AG09309 (cell line): ENCODE data around the gene TM9SF2.
A peak's percentile ranks its signal among the peaks of the same experiment; 100 is the strongest.

Source experiments
- DNase-seq: peaks from one replicate; pipeline ENCODE4 v3.0.0-alpha.2; 2010; ENCODE audit warnings: low read depth
- H3K4me3 ChIP-seq: 2 replicates; pipeline ENCODE4 v1.5.1; 2011; ENCODE audit warnings: mild to moderate bottlenecking, low read depth, low read length, moderate library complexity; ENCODE audit not compliant: control insufficient read depth
- TF ChIP-seq, protein P1 (sequence below): IDR thresholded peaks from 2 replicates; pipeline ENCODE4 v1.5.1; 2011; ENCODE audit warnings: mild to moderate bottlenecking, low read depth, low read length, inconsistent platforms; ENCODE audit not compliant: insufficient read depth, control insufficient read depth; ENCODE audit errors: missing control alignments

The TM9SF2 gene

GRCh38 chr13:99495466-99496183, 5.6 kb upstream of the TM9SF2 start:
- DNase-seq: no peak
- H3K4me3 ChIP-seq: no peak overlapping the region
- TF ChIP-seq, protein P1, sequence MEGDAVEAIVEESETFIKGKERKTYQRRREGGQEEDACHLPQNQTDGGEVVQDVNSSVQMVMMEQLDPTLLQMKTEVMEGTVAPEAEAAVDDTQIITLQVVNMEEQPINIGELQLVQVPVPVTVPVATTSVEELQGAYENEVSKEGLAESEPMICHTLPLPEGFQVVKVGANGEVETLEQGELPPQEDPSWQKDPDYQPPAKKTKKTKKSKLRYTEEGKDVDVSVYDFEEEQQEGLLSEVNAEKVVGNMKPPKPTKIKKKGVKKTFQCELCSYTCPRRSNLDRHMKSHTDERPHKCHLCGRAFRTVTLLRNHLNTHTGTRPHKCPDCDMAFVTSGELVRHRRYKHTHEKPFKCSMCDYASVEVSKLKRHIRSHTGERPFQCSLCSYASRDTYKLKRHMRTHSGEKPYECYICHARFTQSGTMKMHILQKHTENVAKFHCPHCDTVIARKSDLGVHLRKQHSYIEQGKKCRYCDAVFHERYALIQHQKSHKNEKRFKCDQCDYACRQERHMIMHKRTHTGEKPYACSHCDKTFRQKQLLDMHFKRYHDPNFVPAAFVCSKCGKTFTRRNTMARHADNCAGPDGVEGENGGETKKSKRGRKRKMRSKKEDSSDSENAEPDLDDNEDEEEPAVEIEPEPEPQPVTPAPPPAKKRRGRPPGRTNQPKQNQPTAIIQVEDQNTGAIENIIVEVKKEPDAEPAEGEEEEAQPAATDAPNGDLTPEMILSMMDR: no peak

DNA sequence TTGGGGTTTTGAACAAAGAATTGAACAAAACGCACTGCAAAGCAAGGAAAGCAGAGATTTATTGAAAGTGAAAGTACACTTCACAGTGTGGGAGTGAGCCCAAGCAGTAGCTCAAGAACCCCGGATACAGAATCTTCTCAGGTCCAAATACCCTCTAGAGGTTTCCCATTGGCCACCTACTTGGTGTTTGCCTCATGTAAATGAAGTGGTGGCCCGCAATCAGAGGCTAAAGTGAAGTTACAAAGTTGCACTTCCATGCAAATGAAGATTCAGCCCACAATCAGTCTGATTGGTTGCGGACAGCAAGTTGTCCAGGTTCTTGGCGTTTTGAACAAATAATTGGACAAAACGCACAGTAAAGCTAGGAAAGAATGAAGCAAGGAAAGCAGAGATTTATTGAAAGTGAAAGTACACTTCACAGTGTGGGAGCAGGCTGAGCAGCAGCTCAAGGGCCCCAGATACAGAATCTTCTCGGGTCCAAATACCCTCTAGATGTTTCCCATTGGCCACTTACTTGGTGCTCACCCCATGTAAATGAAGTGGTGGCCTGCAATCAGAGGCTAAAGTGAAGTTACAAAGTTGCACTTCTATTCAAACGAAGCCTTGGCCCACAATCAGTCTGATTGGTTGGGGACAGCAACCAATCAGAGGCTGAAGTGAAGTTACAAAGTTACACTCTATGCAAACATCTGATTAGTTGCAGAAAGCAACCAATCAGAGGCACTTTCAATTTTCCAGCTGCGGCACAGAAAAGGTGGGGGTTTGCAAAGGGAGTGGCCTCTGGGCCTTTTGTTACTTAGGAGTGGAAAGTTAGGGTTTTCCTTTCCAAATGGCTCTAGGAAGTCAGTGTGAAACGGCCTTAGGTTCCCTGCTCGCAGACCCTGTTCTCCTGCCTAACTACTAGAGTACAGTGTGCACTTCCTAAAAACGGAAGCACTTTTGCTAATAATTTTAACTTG, 4.8 kb upstream of the TM9SF2 start:
- peak; percentile 55 for DNase-seq
- TF ChIP-seq, protein P1: no peak
- peak overlapping the region; percentile 16 for H3K4me3 ChIP-seq

GRCh38 chr13:99498171-99499161, 2.8 kb upstream of the TM9SF2 start:
- peak overlapping the region; percentile 58 for H3K4me3 ChIP-seq
- TF ChIP-seq, protein P1: no peak
- peak; percentile 89 for DNase-seq

GRCh38 chr13:99500839-99501183, 461 bp upstream of the TM9SF2 start:
- H3K4me3 ChIP-seq: peak overlapping the region; percentile 85
- TF ChIP-seq, protein P1: no peak
- DNase-seq: no peak

GRCh38 chr13:99501848-99502301, 603 bp downstream of the TM9SF2 start:
- no peak for DNase-seq
- TF ChIP-seq, protein P1: no peak
- peak overlapping the region; percentile 85 for H3K4me3 ChIP-seq

DNA sequence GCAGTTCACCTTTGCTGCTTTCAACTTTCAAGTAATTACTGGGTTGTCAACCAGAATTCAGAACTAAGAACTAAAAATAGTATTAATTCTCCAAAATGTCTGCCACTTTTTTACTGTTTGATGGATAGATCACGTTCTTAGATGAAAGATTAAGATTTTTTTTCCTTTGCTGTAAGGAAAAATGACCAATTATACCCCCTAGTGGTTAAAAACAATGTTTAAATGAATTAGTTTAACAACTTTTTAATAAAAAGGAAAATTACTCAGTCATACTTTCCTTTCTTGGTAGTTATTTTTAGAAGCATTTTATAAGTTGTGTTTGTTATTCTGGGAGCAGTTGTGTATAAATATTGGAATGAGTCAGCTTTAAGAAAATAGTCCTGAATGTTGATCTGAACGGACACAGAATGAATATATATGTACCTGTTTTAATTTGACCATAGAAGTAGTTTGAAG, 4.6 kb downstream of the TM9SF2 start:
- no peak overlapping the region for H3K4me3 ChIP-seq
- no peak for DNase-seq
- TF ChIP-seq, protein P1: peak; percentile 8
